ENCODE data around the gene ANKFN1.

GRCh38 chr17:56440419-56440818, 287.1 kb downstream of the ANKFN1 start:
- no peak for TF ChIP-seq POLR2AphosphoS5 (IDR thresholded peaks at IDR 0.05; ENCODE audit: low read depth, low read length)
- TF ChIP-seq CTCF (IDR thresholded peaks at IDR 0.05): no peak
- no peak for TF ChIP-seq SIN3A (IDR thresholded peaks at IDR 0.05; ENCODE audit: borderline replicate concordance, insufficient read depth, low read depth, low read length)
